ENCODE measurements around the gene GPR17. TPM values are rescaled to one million over a fixed set of nuclear protein-coding genes. Genes with fewer than 3 reads are reported as not detected.

The GPR17 gene
- total and polyA plus RNA-seq, 7 experiments from 2014 or later: not detected

DNA sequence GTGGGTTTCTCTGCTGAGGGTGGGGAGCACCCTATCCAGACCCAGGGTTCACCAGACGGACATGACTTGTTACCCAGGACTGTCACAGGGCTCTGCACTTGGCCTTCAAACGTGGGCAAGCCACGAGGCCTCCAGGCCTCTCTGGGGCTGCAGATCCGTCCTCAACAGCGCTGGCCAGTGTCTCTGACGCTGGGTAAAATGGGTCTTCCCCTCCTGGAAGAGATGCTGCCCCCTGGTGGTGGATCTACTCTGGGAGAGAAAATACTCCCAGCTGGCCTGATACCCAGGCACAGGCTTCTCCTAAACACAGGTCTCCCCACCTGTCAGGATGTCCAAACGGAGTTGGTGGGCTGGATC is 3.7 kb downstream of the GPR17 start:
- Histone ChIP-seq H3K9me3 (ENCODE audit: control insufficient read depth in 2 of 3, low read length in 3 of 3) (no peaks in the 10 kb centered on the region), H3K27ac (ENCODE audit: low read depth, low read length) (peak overlapping the region; percentile 18), H3K4me1 (ENCODE audit: control insufficient read depth in 2 of 2, insufficient read depth in 2 of 2, low read length in 2 of 2) (peaks cover 0 to 9% of the 10 kb centered on the region in 2 donors), H3K4me3 (ENCODE audit: low read length) (peak overlapping the region; percentile 15), H3K36me3 (ENCODE audit: control insufficient read depth in 2 of 3, insufficient read depth in 3 of 3, low read length in 3 of 3) (no peaks in the 10 kb centered on the region), H3K27me3 (ENCODE audit: control insufficient read depth in 2 of 2, insufficient read depth in 2 of 2, low read length in 2 of 2) (no peaks in the 10 kb centered on the region)
- ChIA-PET CTCF (interaction anchor here (0.6 to 10.3 kb wide), 9 partner anchors 10 to 562 kb away, joined by 3 to 141 read pairs (median 3); no protein-coding TSS in a partner anchor), POLR2A (interaction anchor here (1.3 kb wide), 3 partner anchors 9 to 59 kb away, joined by 3 to 5 read pairs (median 4); partner anchors contain the start of gene SFT2D3)
- Mint-ChIP-seq H3K27me3 (no peaks in the 10 kb centered on the region), H3K27ac (peak overlapping the region in 7 of 9 donors; percentile 79 to 92 (median 88)), H3K4me3 (peak overlapping the region in 8 of 10 donors; percentile 47 to 78 (median 72)), H3K4me1 (peaks cover 10 to 38% (median 29%) of the 10 kb centered on the region in 7 donors), H3K36me3 (no peaks in the 10 kb centered on the region), H3K9me3 (no peaks in the 10 kb centered on the region)
- ATAC-seq (peak; percentile 88), DNase-seq (peak; percentile 60 to 91 (median 79))
- intact Hi-C loops (cut with micrococcal nuclease): loop anchor here (1.0 to 2.0 kb wide), 8 partner anchors 9 to 452 kb away; partner anchors contain the start of genes IWS1 (in 2 of the 2) and WDR33 (in 1 of the 2)

DNA sequence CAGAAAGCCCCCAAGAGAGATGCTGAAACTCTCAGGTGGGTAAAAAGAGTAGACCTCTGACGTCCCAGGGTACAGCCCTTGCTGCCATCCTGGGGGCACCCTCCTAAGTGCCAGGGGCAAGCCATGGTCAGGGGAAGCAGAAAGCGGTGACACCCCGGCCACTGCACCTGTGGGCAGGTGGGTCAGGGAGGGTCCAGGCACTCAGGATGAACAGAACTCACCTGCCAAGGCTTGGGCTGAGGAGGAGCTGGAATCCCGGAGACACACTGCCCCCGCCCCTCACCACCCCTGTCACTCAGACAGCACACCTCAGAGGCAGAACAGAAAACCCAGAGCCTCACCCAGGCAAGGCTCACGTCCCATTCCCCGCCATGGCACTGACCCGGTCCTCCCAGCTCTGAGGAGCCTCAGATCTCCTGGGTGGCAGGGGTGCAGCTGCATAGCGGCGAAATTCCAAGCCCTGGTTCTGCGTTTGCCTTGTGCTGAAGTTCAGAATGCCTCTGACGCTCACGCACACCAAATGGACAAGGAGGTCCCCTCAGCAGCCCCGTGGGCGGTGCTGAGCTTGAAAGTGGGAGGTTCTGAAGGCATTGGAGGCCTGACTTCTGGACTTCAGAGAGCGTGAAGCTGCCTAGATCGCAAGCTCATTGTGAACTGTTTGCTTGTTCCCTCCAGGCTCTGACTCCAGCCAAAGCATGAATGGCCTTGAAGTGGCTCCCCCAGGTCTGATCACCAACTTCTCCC is 4.3 kb downstream of the GPR17 start:
- peaks cover 0 to 9% of the 10 kb centered on the region in 2 donors for H3K4me1 ChIP-seq (ENCODE audit: control insufficient read depth in 2 of 2, insufficient read depth in 2 of 2, low read length in 2 of 2)
- Mint-ChIP-seq H3K4me3 (peak overlapping the region in 3 of 10 donors; percentile 67 to 76 (median 71)), H3K27ac (peak overlapping the region in 2 of 9 donors; percentile 82 to 88), H3K9me3 (no peaks in the 10 kb centered on the region), H3K27me3 (no peaks in the 10 kb centered on the region), H3K36me3 (no peaks in the 10 kb centered on the region), H3K4me1 (peaks cover 10 to 33% (median 24%) of the 10 kb centered on the region in 7 donors)
- ChIA-PET POLR2A (interaction anchor here (1.3 kb wide), 3 partner anchors 10 to 59 kb away, joined by 3 to 5 read pairs (median 4); partner anchors contain the start of gene SFT2D3), CTCF (interaction anchor here (0.6 to 10.3 kb wide), 9 partner anchors 11 to 563 kb away, joined by 3 to 141 read pairs (median 3); no protein-coding TSS in a partner anchor)
- H3K9me3 ChIP-seq (ENCODE audit: control insufficient read depth in 2 of 3, low read length in 3 of 3): no peaks in the 10 kb centered on the region
- ATAC-seq: peak; percentile 3
- no peaks in the 10 kb centered on the region for H3K36me3 ChIP-seq (ENCODE audit: control insufficient read depth in 2 of 3, insufficient read depth in 3 of 3, low read length in 3 of 3)
- DNase-seq: no peak
- H3K27me3 ChIP-seq (ENCODE audit: control insufficient read depth in 2 of 2, insufficient read depth in 2 of 2, low read length in 2 of 2): no peaks in the 10 kb centered on the region
- intact Hi-C loops (cut with micrococcal nuclease): no loop called here
- no peak overlapping the region for H3K4me3 ChIP-seq (ENCODE audit: low read length)
- H3K27ac ChIP-seq (ENCODE audit: low read depth, low read length): no peak overlapping the region

DNA sequence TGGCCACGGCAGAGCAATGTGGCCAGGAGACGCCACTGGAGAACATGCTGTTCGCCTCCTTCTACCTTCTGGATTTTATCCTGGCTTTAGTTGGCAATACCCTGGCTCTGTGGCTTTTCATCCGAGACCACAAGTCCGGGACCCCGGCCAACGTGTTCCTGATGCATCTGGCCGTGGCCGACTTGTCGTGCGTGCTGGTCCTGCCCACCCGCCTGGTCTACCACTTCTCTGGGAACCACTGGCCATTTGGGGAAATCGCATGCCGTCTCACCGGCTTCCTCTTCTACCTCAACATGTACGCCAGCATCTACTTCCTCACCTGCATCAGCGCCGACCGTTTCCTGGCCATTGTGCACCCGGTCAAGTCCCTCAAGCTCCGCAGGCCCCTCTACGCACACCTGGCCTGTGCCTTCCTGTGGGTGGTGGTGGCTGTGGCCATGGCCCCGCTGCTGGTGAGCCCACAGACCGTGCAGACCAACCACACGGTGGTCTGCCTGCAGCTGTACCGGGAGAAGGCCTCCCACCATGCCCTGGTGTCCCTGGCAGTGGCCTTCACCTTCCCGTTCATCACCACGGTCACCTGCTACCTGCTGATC is 4.9 kb downstream of the GPR17 start:
- no peak overlapping the region for H3K4me3 Mint-ChIP-seq
- POLR2A ChIA-PET: interaction anchor here (1.3 kb wide), 2 partner anchors 10 to 60 kb away, joined by 4 to 5 read pairs; no protein-coding TSS in a partner anchor

DNA sequence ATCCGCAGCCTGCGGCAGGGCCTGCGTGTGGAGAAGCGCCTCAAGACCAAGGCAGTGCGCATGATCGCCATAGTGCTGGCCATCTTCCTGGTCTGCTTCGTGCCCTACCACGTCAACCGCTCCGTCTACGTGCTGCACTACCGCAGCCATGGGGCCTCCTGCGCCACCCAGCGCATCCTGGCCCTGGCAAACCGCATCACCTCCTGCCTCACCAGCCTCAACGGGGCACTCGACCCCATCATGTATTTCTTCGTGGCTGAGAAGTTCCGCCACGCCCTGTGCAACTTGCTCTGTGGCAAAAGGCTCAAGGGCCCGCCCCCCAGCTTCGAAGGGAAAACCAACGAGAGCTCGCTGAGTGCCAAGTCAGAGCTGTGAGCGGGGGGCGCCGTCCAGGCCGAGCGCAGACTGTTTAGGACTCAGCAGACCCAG is 5.4 kb downstream of the GPR17 start:
- DNase-seq (no peak), ATAC-seq (no peak)
- H3K4me1 Mint-ChIP-seq: peaks cover 10 to 31% (median 23%) of the 10 kb centered on the region in 7 donors
- ChIA-PET CTCF (interaction anchor here (3.3 to 10.3 kb wide), 2 partner anchors 12 to 60 kb away, joined by 14 to 141 read pairs; no protein-coding TSS in a partner anchor), POLR2A (no interaction called here)
- intact Hi-C loops (cut with micrococcal nuclease): no loop called here
- peaks cover 0 to 9% of the 10 kb centered on the region in 2 donors for H3K4me1 ChIP-seq (ENCODE audit: control insufficient read depth in 2 of 2, insufficient read depth in 2 of 2, low read length in 2 of 2)
- no peaks in the 10 kb centered on the region for H3K36me3 ChIP-seq (ENCODE audit: control insufficient read depth in 2 of 3, insufficient read depth in 3 of 3, low read length in 3 of 3)
- no peak overlapping the region for H3K27ac ChIP-seq (ENCODE audit: low read depth, low read length)
- H3K27me3 ChIP-seq (ENCODE audit: control insufficient read depth in 2 of 2, insufficient read depth in 2 of 2, low read length in 2 of 2): no peaks in the 10 kb centered on the region
- no peaks in the 10 kb centered on the region for H3K9me3 ChIP-seq (ENCODE audit: control insufficient read depth in 2 of 3, low read length in 3 of 3)
- H3K27ac Mint-ChIP-seq: no peak overlapping the region
- no peaks in the 10 kb centered on the region for H3K9me3 Mint-ChIP-seq
- no peaks in the 10 kb centered on the region for H3K36me3 Mint-ChIP-seq
- H3K4me3 ChIP-seq (ENCODE audit: low read length): no peak overlapping the region
- no peak overlapping the region for H3K4me3 Mint-ChIP-seq
- H3K27me3 Mint-ChIP-seq: no peaks in the 10 kb centered on the region

More for the DNA sequence above, 4.9 kb downstream of the GPR17 start:
- Histone ChIP-seq H3K4me1 (ENCODE audit: control insufficient read depth in 2 of 2, insufficient read depth in 2 of 2, low read length in 2 of 2) (peaks cover 0 to 9% of the 10 kb centered on the region in 2 donors), H3K4me3 (ENCODE audit: low read length) (no peak overlapping the region), H3K9me3 (ENCODE audit: control insufficient read depth in 2 of 3, low read length in 3 of 3) (no peaks in the 10 kb centered on the region), H3K36me3 (ENCODE audit: control insufficient read depth in 2 of 3, insufficient read depth in 3 of 3, low read length in 3 of 3) (no peaks in the 10 kb centered on the region), H3K27me3 (ENCODE audit: control insufficient read depth in 2 of 2, insufficient read depth in 2 of 2, low read length in 2 of 2) (no peaks in the 10 kb centered on the region), H3K27ac (ENCODE audit: low read depth, low read length) (no peak overlapping the region)
- DNase-seq (no peak), ATAC-seq (no peak)
- no peaks in the 10 kb centered on the region for H3K9me3 Mint-ChIP-seq
- H3K27me3 Mint-ChIP-seq: no peaks in the 10 kb centered on the region
- H3K27ac Mint-ChIP-seq: no peak overlapping the region
- CTCF ChIA-PET: interaction anchor here (0.9 to 10.3 kb wide), 4 partner anchors 11 to 68 kb away, joined by 3 to 141 read pairs (median 9); no protein-coding TSS in a partner anchor
- intact Hi-C loops (cut with micrococcal nuclease): no loop called here
- peaks cover 10 to 31% (median 23%) of the 10 kb centered on the region in 7 donors for H3K4me1 Mint-ChIP-seq
- no peaks in the 10 kb centered on the region for H3K36me3 Mint-ChIP-seq

DNA sequence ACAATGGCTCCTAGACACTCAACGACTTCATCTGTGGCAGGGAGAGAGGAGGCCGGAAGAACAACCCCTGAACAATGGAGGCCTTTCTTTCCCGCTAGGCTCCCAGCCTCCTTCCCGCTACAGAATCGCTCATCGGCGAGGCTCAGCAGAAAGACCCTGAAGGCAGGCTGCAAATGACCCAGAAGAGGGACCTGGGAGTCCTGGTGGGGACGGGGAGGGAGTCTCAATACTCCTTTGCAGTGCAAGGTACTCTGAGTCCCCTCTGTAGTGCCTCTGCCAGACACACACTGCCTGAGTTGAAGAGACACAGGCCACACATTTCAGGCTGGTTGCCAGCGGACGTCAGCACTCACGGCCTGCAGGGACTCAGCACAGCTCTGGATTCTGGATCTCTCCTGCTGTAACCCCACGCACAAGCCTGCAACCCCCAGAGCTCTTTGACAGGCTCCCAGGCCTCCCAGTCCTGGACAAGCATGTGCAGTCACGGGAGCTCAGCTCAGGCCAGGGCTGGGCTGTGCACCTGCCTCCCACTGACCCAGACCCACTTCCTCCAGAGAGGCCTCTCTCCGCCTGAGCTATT is 6.1 kb downstream of the GPR17 start:
- peak overlapping the region in 1 of 9 donors; percentile 51 for H3K27ac Mint-ChIP-seq
- Histone ChIP-seq H3K4me3 (ENCODE audit: low read length) (no peak overlapping the region), H3K9me3 (ENCODE audit: control insufficient read depth in 2 of 3, low read length in 3 of 3) (no peaks in the 10 kb centered on the region), H3K36me3 (ENCODE audit: control insufficient read depth in 2 of 3, insufficient read depth in 3 of 3, low read length in 3 of 3) (no peaks in the 10 kb centered on the region), H3K27me3 (ENCODE audit: control insufficient read depth in 2 of 2, insufficient read depth in 2 of 2, low read length in 2 of 2) (no peaks in the 10 kb centered on the region), H3K27ac (ENCODE audit: low read depth, low read length) (no peak overlapping the region), H3K4me1 (ENCODE audit: control insufficient read depth in 2 of 2, insufficient read depth in 2 of 2, low read length in 2 of 2) (peaks cover 0 to 9% of the 10 kb centered on the region in 2 donors)
- no peaks in the 10 kb centered on the region for H3K9me3 Mint-ChIP-seq
- POLR2A ChIA-PET: no interaction called here
- peaks cover 10 to 25% (median 21%) of the 10 kb centered on the region in 7 donors for H3K4me1 Mint-ChIP-seq
- ATAC-seq (no peak), DNase-seq (no peak)
- CTCF ChIA-PET: interaction anchor here (0.6 to 10.3 kb wide), 4 partner anchors 13 to 76 kb away, joined by 3 to 141 read pairs (median 9); no protein-coding TSS in a partner anchor
- H3K4me3 Mint-ChIP-seq: no peak overlapping the region
- H3K27me3 Mint-ChIP-seq: no peaks in the 10 kb centered on the region
- no peaks in the 10 kb centered on the region for H3K36me3 Mint-ChIP-seq
- intact Hi-C loops (cut with micrococcal nuclease): no loop called here

DNA sequence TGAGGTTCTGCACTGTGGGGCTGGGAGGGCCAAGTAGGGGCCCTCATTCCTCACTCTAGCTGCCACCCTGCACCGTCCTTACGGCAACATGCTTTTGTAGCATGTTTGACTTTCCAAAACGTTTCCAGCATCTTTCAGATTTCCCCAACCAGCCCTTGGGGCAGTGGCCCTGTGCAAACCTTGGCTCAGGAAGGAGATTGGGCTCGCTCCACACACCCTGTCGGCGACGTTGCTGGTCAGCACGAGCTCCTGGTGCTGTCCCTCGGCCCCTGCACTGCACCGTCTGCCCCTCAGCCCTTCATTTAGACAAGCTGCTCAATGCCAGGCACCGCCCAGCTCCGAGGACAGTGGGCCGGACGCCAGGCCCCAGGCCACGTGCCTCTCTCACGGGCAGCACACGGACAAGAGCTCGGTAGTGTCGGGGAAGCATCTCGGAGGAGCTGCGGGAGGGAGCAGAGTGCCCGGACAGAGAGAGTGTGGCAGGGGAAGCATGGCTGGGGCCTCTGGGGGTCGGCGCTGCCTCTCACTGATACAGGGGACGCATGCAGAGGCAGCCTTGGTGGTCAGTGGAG is 6.9 kb downstream of the GPR17 start:
- no peak for DNase-seq
- H3K27ac Mint-ChIP-seq: peak overlapping the region in 2 of 9 donors; percentile 25 to 51
- H3K4me3 Mint-ChIP-seq: no peak overlapping the region
- Histone ChIP-seq H3K4me1 (ENCODE audit: control insufficient read depth in 2 of 2, insufficient read depth in 2 of 2, low read length in 2 of 2) (peaks cover 0 to 9% of the 10 kb centered on the region in 2 donors), H3K27ac (ENCODE audit: low read depth, low read length) (no peak overlapping the region), H3K36me3 (ENCODE audit: control insufficient read depth in 2 of 3, insufficient read depth in 3 of 3, low read length in 3 of 3) (no peaks in the 10 kb centered on the region), H3K27me3 (ENCODE audit: control insufficient read depth in 2 of 2, insufficient read depth in 2 of 2, low read length in 2 of 2) (no peaks in the 10 kb centered on the region), H3K4me3 (ENCODE audit: low read length) (no peak overlapping the region), H3K9me3 (ENCODE audit: control insufficient read depth in 2 of 3, low read length in 3 of 3) (no peaks in the 10 kb centered on the region)
- H3K4me1 Mint-ChIP-seq: peaks cover 10 to 20% (median 17%) of the 10 kb centered on the region in 7 donors
- no peaks in the 10 kb centered on the region for H3K9me3 Mint-ChIP-seq
- no peak for ATAC-seq
- H3K36me3 Mint-ChIP-seq: no peaks in the 10 kb centered on the region
- intact Hi-C loops (cut with micrococcal nuclease): no loop called here
- POLR2A ChIA-PET: interaction anchor here (0.6 kb wide), 1 partner anchor 23 kb away, joined by 3 read pairs; no protein-coding TSS in a partner anchor
- CTCF ChIA-PET: interaction anchor here (0.9 to 10.3 kb wide), 2 partner anchors 58 to 61 kb away, joined by 4 to 141 read pairs; no protein-coding TSS in a partner anchor
- no peaks in the 10 kb centered on the region for H3K27me3 Mint-ChIP-seq
